Adipocyte (in vitro differentiated cells): ENCODE results near the gene CACNG8.
"Not testable (repeated sequence)": the region's sequence is repeated elsewhere in the genome, so short reads cannot be mapped to it uniquely, and the experiment has no call there.

Experiments used
- DNase-seq: peaks from one replicate; pipeline ENCODE4 v3.0.0-alpha.2; 2015; ENCODE audit warnings: low read depth
- H3K27me3 ChIP-seq: replicated peaks from 2 replicates; pipeline ENCODE4 v1.7.0; 2013; ENCODE audit warnings: mild to moderate bottlenecking, low read length, moderate library complexity; ENCODE audit not compliant: control insufficient read depth, insufficient read depth
- H3K36me3 ChIP-seq: 2 replicates; pipeline ENCODE4 v1.7.0; 2013; ENCODE audit warnings: low read length, mild to moderate bottlenecking, moderate library complexity; ENCODE audit not compliant: control insufficient read depth, insufficient read depth, severe bottlenecking
- H3K4me1 ChIP-seq: 2 replicates; pipeline ENCODE4 v1.7.0; 2013; ENCODE audit warnings: mild to moderate bottlenecking, low read length, moderate library complexity; ENCODE audit not compliant: control insufficient read depth, insufficient read depth
- H3K4me3 ChIP-seq: 2 replicates; pipeline ENCODE4 v1.7.0; 2013; ENCODE audit warnings: mild to moderate bottlenecking, low read length, moderate library complexity
- H3K9ac ChIP-seq: 2 replicates; pipeline ENCODE4 v1.7.0; 2013; ENCODE audit warnings: mild to moderate bottlenecking, low read length, moderate library complexity
- H3K9me3 ChIP-seq: 2 replicates; pipeline ENCODE4 v1.7.0; 2013; ENCODE audit warnings: mild to moderate bottlenecking, low read length, moderate library complexity; ENCODE audit not compliant: control insufficient read depth

The CACNG8 gene

GRCh38 chr19:53947624-53948023 lies 15.1 kb upstream of the CACNG8 start:
- no peaks in the 10 kb centered on the region for H3K36me3 ChIP-seq
- peaks cover 39% of the 10 kb centered on the region for H3K27me3 ChIP-seq
- no peak overlapping the region for H3K9ac ChIP-seq
- DNase-seq: no peak
- no peak overlapping the region for H3K4me3 ChIP-seq
- no peaks in the 10 kb centered on the region for H3K4me1 ChIP-seq
- peaks cover 1% of the 10 kb centered on the region for H3K9me3 ChIP-seq

DNA sequence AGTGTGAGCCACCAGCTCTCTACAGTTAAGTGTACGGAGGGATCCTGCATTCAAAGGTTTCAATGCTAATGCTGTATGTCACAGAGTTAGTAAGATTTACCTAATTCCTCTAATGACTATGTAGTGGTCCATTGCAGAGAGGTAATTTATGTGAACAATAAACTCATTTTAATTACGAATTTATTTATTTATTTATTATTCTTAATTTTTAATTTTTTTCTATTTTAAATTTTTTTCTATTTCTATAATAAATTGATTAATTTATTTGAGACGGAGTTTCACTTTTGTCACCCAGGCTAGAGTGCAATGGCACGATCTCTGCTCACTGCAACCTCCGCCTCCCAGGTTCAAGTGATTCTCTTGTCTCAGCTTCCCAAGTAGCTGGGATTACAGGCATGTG lies 14.1 kb upstream of the CACNG8 start:
- not testable (repeated sequence) for H3K9me3 ChIP-seq

DNA sequence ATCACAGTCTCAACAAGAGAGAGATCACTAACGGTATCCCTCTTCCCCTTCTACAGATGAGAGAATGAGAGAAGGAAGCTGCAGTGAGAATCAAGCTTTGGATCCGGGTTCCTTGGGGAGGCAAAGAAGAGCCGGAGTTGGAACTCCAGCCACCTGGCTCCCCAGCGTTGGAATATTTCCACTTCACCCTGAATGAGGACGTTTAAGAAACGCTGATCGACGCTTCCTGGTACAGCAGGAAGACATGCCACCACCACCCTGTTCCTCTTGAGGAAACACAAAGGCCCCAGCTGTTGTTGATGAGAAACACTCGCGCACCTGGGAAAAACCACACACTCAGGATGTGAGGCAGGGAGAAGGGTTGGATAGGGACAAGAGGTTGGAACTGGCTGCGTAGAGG lies 11.3 kb upstream of the CACNG8 start:
- Histone ChIP-seq H3K9me3 (no peaks in the 10 kb centered on the region), H3K9ac (no peak overlapping the region), H3K4me3 (no peak overlapping the region), H3K27me3 (peaks cover 12% of the 10 kb centered on the region), H3K4me1 (no peaks in the 10 kb centered on the region), H3K36me3 (no peaks in the 10 kb centered on the region)
- DNase-seq: no peak

More for the DNA sequence above, 14.1 kb upstream of the CACNG8 start:
- not testable (repeated sequence) for DNase-seq, H3K4me1 ChIP-seq, H3K4me3 ChIP-seq, H3K9ac ChIP-seq, H3K36me3 ChIP-seq
- H3K27me3 ChIP-seq: peaks cover 32% of the 10 kb centered on the region

DNA sequence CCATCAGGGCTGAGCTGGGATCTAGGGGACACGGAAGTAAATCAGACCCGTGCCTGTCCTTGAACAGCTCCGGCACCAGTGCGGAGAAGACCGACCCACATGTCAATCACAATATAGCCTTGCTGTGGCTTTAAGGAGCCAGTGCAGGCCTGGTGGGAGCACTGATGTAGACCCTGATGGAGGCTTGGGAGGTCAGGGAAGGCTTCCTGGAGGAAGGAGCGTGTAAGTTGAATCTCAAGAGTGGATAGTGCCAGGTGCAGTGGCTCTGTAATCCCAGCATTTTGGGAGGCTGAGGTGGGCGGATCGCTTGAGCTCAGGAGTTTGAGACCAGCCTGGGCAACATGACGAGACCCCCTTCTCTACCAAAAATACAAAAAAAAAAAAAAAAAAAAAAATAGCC lies 10.8 kb upstream of the CACNG8 start:
- Histone ChIP-seq H3K4me1 (no peaks in the 10 kb centered on the region), H3K27me3 (peaks cover 12% of the 10 kb centered on the region), H3K36me3 (no peaks in the 10 kb centered on the region), H3K9me3 (no peaks in the 10 kb centered on the region), H3K4me3 (no peak overlapping the region), H3K9ac (no peak overlapping the region)
- DNase-seq: no peak

DNA sequence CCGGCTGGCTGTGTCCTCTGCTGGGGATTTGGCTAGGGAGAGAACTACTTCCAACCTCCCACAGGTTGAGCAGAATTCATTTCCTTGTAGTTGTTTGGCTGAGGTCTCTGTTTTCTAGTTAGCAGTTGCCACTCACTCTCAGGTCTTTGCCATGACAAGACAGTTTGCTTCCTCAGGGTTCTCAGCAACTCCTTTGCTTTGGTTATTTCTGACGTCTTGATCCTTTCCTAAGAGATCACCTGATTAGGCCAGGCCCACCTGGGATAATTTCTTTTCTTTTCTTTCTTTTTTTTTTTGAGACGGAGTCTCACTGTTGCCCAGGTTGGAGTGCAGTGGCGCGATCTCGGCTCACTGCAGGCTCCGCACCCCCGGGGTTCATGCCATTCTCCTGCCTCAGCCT lies 9.4 kb upstream of the CACNG8 start:
- no peak overlapping the region for H3K4me3 ChIP-seq
- no peaks in the 10 kb centered on the region for H3K36me3 ChIP-seq
- peaks cover 20% of the 10 kb centered on the region for H3K27me3 ChIP-seq
- peaks cover 7% of the 10 kb centered on the region for H3K9me3 ChIP-seq
- H3K9ac ChIP-seq: no peak overlapping the region
- H3K4me1 ChIP-seq: no peaks in the 10 kb centered on the region
- DNase-seq: no peak

DNA sequence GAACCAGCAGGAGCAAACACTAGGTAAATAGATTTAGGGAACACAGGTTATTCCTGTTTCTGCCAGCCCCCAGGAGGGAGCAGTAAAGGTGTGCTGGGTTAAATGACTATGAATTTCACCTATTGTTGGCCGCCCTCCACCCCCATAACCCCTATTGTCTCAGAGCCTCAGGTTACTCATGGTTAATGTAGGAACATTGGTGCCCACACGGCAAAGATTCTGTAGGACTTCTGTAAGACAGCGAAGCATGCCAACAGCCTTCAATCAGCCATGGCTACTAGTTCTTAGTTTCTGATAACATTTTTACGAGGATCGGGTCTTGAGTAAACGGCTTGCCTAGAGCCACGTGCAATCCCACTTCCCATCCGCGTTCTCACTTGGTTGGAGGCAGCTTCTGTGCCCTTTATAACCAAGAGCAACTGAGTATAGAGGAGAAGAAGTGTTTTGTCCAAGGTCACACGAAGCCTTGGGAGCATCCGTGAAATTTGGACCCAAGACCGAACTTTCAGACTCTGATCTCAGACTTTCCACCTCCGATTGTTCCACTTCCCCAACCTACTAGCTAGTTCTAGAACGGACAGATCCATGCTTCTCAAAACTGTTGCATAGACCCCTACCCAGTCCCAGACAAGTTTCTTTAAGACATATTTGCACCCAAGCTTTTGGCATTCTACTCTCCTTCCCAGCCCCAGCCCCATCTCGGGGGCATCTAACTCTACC lies 5.1 kb upstream of the CACNG8 start:
- no peak overlapping the region for H3K4me3 ChIP-seq
- peaks cover 7% of the 10 kb centered on the region for H3K9me3 ChIP-seq
- H3K9ac ChIP-seq: no peak overlapping the region
- no peaks in the 10 kb centered on the region for H3K4me1 ChIP-seq
- DNase-seq: no peak
- peaks cover 33% of the 10 kb centered on the region for H3K27me3 ChIP-seq
- H3K36me3 ChIP-seq: no peaks in the 10 kb centered on the region

- Histone ChIP-seq H3K9me3 (peaks cover 7% of the 10 kb centered on the region), H3K4me3 (no peak overlapping the region), H3K36me3 (no peaks in the 10 kb centered on the region), H3K4me1 (no peaks in the 10 kb centered on the region), H3K9ac (no peak overlapping the region), H3K27me3 (peaks cover 33% of the 10 kb centered on the region)
- no peak for DNase-seq
Observed at GRCh38 chr19:53958168-53958571, 4.6 kb upstream of the CACNG8 start.

GRCh38 chr19:53958823-53959757 lies 3.6 kb upstream of the CACNG8 start:
- no peaks in the 10 kb centered on the region for H3K4me1 ChIP-seq
- H3K9me3 ChIP-seq: peaks cover 7% of the 10 kb centered on the region
- no peaks in the 10 kb centered on the region for H3K36me3 ChIP-seq
- DNase-seq: no peak
- no peak overlapping the region for H3K9ac ChIP-seq
- H3K4me3 ChIP-seq: no peak overlapping the region
- peaks cover 35% of the 10 kb centered on the region for H3K27me3 ChIP-seq

GRCh38 chr19:53960187-53960586 lies 2.5 kb upstream of the CACNG8 start:
- no peak overlapping the region for H3K4me3 ChIP-seq
- H3K9me3 ChIP-seq: peaks cover 7% of the 10 kb centered on the region
- H3K36me3 ChIP-seq: no peaks in the 10 kb centered on the region
- peaks cover 46% of the 10 kb centered on the region for H3K27me3 ChIP-seq
- no peak for DNase-seq
- H3K4me1 ChIP-seq: no peaks in the 10 kb centered on the region
- no peak overlapping the region for H3K9ac ChIP-seq

GRCh38 chr19:53960886-53961285 lies 1.9 kb upstream of the CACNG8 start:
- Histone ChIP-seq H3K4me3 (no peak overlapping the region), H3K4me1 (no peaks in the 10 kb centered on the region), H3K27me3 (peaks cover 49% of the 10 kb centered on the region), H3K36me3 (no peaks in the 10 kb centered on the region), H3K9me3 (peaks cover 7% of the 10 kb centered on the region), H3K9ac (no peak overlapping the region)
- no peak for DNase-seq

- peaks cover 51% of the 10 kb centered on the region for H3K27me3 ChIP-seq
- peaks cover 7% of the 10 kb centered on the region for H3K9me3 ChIP-seq
- H3K4me3 ChIP-seq: no peak overlapping the region
- no peak for DNase-seq
- H3K9ac ChIP-seq: no peak overlapping the region
- H3K36me3 ChIP-seq: no peaks in the 10 kb centered on the region
- no peaks in the 10 kb centered on the region for H3K4me1 ChIP-seq
Observed at GRCh38 chr19:53961523-53962356, 997 bp upstream of the CACNG8 start.
